ENCODE data around the gene ZBTB11.

GRCh38 chr3:101615525-101615924 is 61.4 kb downstream of the ZBTB11 start:
- TF ChIP-seq CTCF (IDR thresholded peaks at IDR 0.05; ENCODE audit: extremely low read depth in 1 of 2, insufficient read depth in 1 of 2, low read depth in 1 of 2, low read length in 2 of 2) (no peak), POLR2A (IDR thresholded peaks at IDR 0.05; ENCODE audit: low read depth, low read length) (no peak), MAX (IDR thresholded peaks at IDR 0.05; ENCODE audit: insufficient read depth, insufficient read length) (no peak)

Data from endothelial cell of umbilical vein (primary cell).